Adrenal gland (tissue), 12 donors: ENCODE measurements around the gene UROS. TPM values are rescaled to one million over a fixed set of nuclear protein-coding genes. Genes with fewer than 3 reads are reported as not detected.

Source experiments
- DNase-seq, 7 donors: peaks; one replicate each; pipeline ENCODE4 v3.0.0-alpha.2; 2019 to 2020
- H3K27ac ChIP-seq, 5 donors: fragments of 200-600 bp; sonication (generic) in 4 of 5; 1 replicate in 3 of 5; 2 replicates in 2 of 5; pipeline versions ENCODE4 v1.5.1 to v1.8.0; 2016 to 2020; ENCODE audit warnings: mild to moderate bottlenecking in 1 of 5
- H3K27me3 ChIP-seq: fragments of 200-600 bp; 2 replicates; pipeline ENCODE4 v1.8.0; 2021
- H3K36me3 ChIP-seq, 2 donors: fragments of 200-600 bp; replicated peaks in 1 of 2; 1 replicate in 1 of 2; 2 replicates in 1 of 2; pipeline versions ENCODE4 v1.5.1 to v1.8.0; 2018 to 2022
- H3K4me1 ChIP-seq, 2 donors: fragments of 200-600 bp; replicated peaks in 1 of 2; 1 replicate in 1 of 2; 2 replicates in 1 of 2; pipeline versions ENCODE4 v1.5.1 to v1.8.0; 2018 to 2021
- H3K4me3 ChIP-seq, 4 donors: fragments of 200-600 bp; sonication (generic) in 3 of 4; one replicate each; pipeline ENCODE4 v1.5.1; 2016 to 2018
- H3K9me3 ChIP-seq, 3 donors: fragments of 200-600 bp; sonication (generic) in 1 of 3; replicated peaks in 1 of 3; 1 replicate in 2 of 3; 2 replicates in 1 of 3; pipeline versions ENCODE4 v1.5.1 to v1.8.0; 2016 to 2021
- POLR2A ChIP-seq, 2 donors: fragments of 450-650 bp; IDR thresholded peaks; one replicate each; pipeline ENCODE4 v1.6.1; 2017; ENCODE audit warnings: antibody characterized with exemption in 2 of 2, mild to moderate bottlenecking in 2 of 2, moderate library complexity in 1 of 2
- WGBS, 4 donors: extraction: QIAGEN DNeasy Blood & Tissue Kit in 2 of 4; methylation state at CpG; one replicate each; pipeline versions ENCODE4 v1.1.5 to v1.1.7; 2013 to 2017; 5-methylcytosine and 5-hydroxymethylcytosine counted together
- intact Hi-C, 2 donors: fragments of 100-400 bp; cut with DNase I; formaldehyde crosslinking; loops; one replicate each; pipeline versions ENCODE4 v1.14.1 to v1.15.0; 2022 to 2023
- polyA plus RNA-seq, 3 donors: library from polyadenylated mRNA; stranded (reverse); fragments of 200-250 nt in 2 of 3; fragments of 350-450 nt in 1 of 3; fragmentation: Illumina TruSeq in 1 of 3; extraction: RNeasy Lipid Tissue Mini Kit (QIAGEN cat#74804) in 1 of 3; gene quantifications; one replicate each; pipeline ENCODE4 v1.2.3, GENCODE V29; 2013 to 2014
- total RNA-seq, 9 donors: library from RNA; depleted of rRNA in 4 of 9; stranded (reverse); fragments of >200 nt in 4 of 9; fragments of 120-200 nt in 1 of 9; fragmentation: NEBNext Ultra II Directional in 1 of 9; extraction: Animal tissue kit (Norgen Biotek cat#: 25700) in 1 of 9; gene quantifications; one replicate each; pipeline versions ENCODE4 v1.1.0 to v1.2.4, GENCODE V29; 2013 to 2023
- TF ChIP-seq, protein P1 (sequence below), 6 experiments: fragments of 450-650 bp in 4 of 6; fragments of 200-600 bp in 2 of 6; sonication (generic) in 1 of 6; IDR thresholded peaks; 1 replicate in 5 of 6; 2 replicates in 1 of 6; pipeline versions ENCODE4 v1.5.1 to v1.8.0; 2016 to 2021; ENCODE audit warnings: antibody characterized with exemption in 6 of 6, mild to moderate bottlenecking in 2 of 6, moderate library complexity in 1 of 6
- donor health status: healthy with polysubstance abuse.
- donor health status: Bipolar disorder and iron deficiency.
- donor health status: DM: yes; HTN: yes; CAD: no.
- donor health status: DM: no; HTN: no; CAD: no.
- donor health status: DM: no; HTN: no; CAD: no.
- donor health status: DM: yes; HTN: yes; CAD: no.

Gene UROS
- total and polyA plus RNA-seq, 12 donors: 41.1 to 122 (median 60.7) TPM

DNA sequence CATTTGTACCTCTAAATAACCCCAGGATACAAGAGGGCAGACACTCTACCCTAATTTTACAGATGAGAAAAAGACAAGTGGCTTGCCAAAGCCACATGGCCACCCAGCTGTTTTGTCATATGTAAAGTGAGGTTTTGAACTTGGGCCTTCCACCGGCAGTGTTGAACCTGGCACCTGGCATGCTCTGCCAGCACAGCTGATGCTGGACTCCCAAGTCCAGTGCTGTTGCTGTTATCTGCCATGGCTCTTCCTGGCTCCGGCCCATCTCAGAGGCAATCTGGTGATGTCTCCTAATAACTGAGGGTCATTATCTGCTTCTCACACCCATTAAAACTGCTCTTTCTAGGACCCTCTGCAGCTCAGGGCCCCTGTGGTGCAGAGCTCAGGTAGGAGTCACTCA lies 25.3 kb upstream of the UROS start:
- Histone ChIP-seq H3K27ac (no peak overlapping the region), H3K36me3 (peaks cover 0 to 27% of the 10 kb centered on the region in 2 donors), H3K4me1 (peaks cover 7 to 14% of the 10 kb centered on the region in 2 donors), H3K4me3 (no peak overlapping the region), H3K27me3 (no peaks in the 10 kb centered on the region), H3K9me3 (no peaks in the 10 kb centered on the region)
- TF ChIP-seq, protein P1, sequence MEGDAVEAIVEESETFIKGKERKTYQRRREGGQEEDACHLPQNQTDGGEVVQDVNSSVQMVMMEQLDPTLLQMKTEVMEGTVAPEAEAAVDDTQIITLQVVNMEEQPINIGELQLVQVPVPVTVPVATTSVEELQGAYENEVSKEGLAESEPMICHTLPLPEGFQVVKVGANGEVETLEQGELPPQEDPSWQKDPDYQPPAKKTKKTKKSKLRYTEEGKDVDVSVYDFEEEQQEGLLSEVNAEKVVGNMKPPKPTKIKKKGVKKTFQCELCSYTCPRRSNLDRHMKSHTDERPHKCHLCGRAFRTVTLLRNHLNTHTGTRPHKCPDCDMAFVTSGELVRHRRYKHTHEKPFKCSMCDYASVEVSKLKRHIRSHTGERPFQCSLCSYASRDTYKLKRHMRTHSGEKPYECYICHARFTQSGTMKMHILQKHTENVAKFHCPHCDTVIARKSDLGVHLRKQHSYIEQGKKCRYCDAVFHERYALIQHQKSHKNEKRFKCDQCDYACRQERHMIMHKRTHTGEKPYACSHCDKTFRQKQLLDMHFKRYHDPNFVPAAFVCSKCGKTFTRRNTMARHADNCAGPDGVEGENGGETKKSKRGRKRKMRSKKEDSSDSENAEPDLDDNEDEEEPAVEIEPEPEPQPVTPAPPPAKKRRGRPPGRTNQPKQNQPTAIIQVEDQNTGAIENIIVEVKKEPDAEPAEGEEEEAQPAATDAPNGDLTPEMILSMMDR (IDR thresholded peaks at IDR 0.05): no peak
- TF ChIP-seq POLR2A (IDR thresholded peaks at IDR 0.05): no peak
- intact Hi-C loops: no loop called here
- 87 to 96% (median 94%) methylated on average over 2 of the region's 2 CpGs; no CpG with 5 or more reads in 1 of the 4 donors for WGBS, 4 donors
- no peak for DNase-seq

DNA sequence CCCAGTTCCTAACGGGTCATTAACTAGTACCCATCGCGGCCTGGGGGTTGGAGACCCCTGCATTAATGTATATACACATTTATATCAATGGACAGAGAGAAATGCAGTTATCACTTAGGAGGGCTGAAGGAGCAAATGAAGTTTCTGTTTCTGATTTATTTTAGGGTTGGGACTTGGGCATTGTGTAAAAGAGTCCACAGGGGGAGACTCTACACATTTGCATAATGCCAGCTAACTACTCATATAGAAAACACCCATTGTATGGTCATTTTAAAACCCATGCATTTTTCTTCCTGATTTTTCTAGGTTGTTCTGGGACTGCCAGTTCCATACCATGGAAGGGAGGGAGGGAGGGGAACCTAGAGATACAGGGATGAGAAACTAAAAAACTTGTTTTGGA lies 23.8 kb upstream of the UROS start:
- no peaks in the 10 kb centered on the region for H3K9me3 ChIP-seq
- intact Hi-C loops: no loop called here
- H3K4me1 ChIP-seq: peaks cover 7 to 14% of the 10 kb centered on the region in 2 donors
- 90 to 100% (median 97%) methylated on average over 3 of the region's 3 CpGs for WGBS, 4 donors
- TF ChIP-seq POLR2A (IDR thresholded peaks at IDR 0.05): no peak
- TF ChIP-seq, protein P1 (IDR thresholded peaks at IDR 0.05): no peak
- DNase-seq: no peak
- H3K4me3 ChIP-seq: no peak overlapping the region
- H3K36me3 ChIP-seq: peaks cover 0 to 22% of the 10 kb centered on the region in 2 donors
- no peak overlapping the region for H3K27ac ChIP-seq
- H3K27me3 ChIP-seq: no peaks in the 10 kb centered on the region

DNA sequence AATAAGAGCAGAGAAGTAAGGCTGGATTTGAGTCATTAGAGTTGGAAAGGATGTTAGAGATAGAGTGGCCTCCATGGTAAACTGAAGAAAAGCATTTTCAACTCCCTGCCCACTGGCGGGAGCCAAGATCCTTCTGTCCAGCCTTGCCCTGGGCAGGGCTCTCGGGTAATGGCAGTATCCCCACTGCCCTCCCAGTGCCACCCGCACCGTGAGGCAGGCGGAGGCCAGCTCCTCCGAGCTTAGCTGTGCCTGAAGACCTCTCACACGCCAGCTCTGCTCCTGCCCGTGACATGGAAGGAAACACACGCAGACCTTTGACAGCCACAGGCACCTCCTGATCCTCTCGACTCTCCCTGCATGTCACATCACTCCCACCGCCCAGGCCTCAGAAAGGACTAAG lies 22.6 kb upstream of the UROS start:
- intact Hi-C loops: no loop called here
- H3K36me3 ChIP-seq: peaks cover 0 to 28% of the 10 kb centered on the region in 2 donors
- WGBS, 4 donors: 92 to 94% (median 94%) methylated on average over 9 to 11 of the region's 11 CpGs

DNA sequence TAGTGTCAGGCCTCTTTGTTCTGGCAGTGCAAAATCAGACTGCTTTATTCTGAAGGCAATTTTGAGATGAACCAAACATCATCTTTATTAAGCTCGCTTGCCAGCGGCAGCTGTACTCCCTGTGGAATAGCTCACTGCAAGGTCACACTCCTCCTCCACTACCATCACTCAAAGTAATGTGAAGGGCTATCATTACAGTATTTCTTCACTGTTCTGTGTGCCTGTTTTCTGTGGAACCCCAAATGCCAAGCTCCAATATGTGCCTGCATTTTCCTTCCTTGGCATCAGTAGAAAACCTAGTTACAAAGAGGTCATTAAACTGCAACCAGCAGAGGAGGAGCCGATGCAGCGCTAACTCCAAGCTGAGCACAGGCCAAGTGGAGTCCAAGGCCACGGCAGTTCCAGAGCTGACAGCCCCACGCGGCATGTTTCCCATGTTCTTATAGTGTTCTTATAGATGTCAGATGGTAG lies 21.7 kb upstream of the UROS start:
- DNase-seq: peak; percentile 22 to 74 (median 52)
- WGBS, 4 donors: 36 to 55% (median 45%) methylated on average over 7 of the region's 7 CpGs
- Histone ChIP-seq H3K9me3 (no peaks in the 10 kb centered on the region), H3K36me3 (peaks cover 0 to 35% of the 10 kb centered on the region in 2 donors), H3K4me3 (no peak overlapping the region), H3K27ac (peak overlapping the region in 1 of 5 donors; percentile 40), H3K27me3 (no peaks in the 10 kb centered on the region), H3K4me1 (peaks cover 7 to 14% of the 10 kb centered on the region in 2 donors)
- intact Hi-C loops: no loop called here
- no peak for TF ChIP-seq POLR2A (IDR thresholded peaks at IDR 0.05)
- TF ChIP-seq, protein P1 (IDR thresholded peaks at IDR 0.05): no peak

More for the DNA sequence above, 22.6 kb upstream of the UROS start:
- DNase-seq: no peak
- Histone ChIP-seq H3K4me3 (no peak overlapping the region), H3K9me3 (no peaks in the 10 kb centered on the region), H3K4me1 (peaks cover 7 to 14% of the 10 kb centered on the region in 2 donors), H3K27me3 (no peaks in the 10 kb centered on the region), H3K27ac (peak overlapping the region in 1 of 5 donors; percentile 40)
- TF ChIP-seq POLR2A (IDR thresholded peaks at IDR 0.05): no peak
- TF ChIP-seq, protein P1 (IDR thresholded peaks at IDR 0.05): no peak
